DMS79 treated with DMSO at 0.1 percent for 48 hours (cell line): ENCODE data around the gene ANKRD7.
A peak's percentile ranks its signal among the peaks of the same experiment; 100 is the strongest.

Experiments
- DNase-seq: peaks from one replicate; lab custom pipeline; 2025; lab: John Stamatoyannopoulos, UW

Gene ANKRD7, protein sequence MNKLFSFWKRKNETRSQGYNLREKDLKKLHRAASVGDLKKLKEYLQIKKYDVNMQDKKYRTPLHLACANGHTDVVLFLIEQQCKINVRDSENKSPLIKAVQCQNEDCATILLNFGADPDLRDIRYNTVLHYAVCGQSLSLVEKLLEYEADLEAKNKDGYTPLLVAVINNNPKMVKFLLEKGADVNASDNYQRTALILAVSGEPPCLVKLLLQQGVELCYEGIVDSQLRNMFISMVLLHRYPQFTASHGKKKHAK

DNA sequence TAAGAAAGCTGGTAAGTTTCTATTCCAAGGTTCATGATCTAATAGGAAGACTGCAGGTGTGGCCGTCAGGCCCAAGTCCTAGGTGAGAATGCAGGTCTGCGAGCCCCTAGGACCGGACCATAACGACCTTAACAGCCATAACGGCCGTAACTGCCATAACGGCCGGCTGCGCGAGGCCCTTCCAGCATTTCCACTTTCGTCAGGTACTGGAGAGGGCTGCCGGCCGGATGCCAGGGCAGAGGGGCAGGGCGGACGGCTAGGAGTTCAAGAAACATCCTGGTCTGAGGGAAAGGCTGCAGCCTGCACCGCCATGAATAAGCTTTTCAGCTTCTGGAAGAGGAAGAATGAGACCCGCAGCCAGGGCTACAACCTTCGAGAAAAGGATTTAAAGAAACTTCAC lies at the start of gene ANKRD7:
TSS of gene ANKRD7 (plus strand) at position 184 of the 400 bp plus-strand sequence. CDS start at position 311, 127 bp downstream.
- DNase-seq: no peak

DNA sequence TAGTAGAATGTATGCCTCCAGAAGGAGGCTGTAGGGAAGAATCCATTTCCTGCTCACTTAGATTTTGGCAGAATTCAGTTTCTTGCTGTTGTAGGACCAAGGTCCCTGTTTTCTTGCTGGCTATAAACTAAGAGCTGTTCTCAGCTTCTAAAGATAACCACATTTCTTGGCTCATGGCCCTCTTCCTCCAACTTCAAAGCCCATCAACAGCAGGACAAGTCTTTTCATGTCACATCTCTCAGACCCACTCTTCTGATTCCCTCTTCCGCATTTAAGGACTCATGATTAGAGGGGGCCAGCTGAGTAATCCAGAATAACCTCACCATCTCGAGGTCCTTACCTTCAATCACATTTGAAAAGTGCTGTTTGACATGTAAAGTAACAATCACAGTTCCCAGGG lies 48.8 kb upstream of the ANKRD7 start:
- peak; percentile 91 for DNase-seq

DNA sequence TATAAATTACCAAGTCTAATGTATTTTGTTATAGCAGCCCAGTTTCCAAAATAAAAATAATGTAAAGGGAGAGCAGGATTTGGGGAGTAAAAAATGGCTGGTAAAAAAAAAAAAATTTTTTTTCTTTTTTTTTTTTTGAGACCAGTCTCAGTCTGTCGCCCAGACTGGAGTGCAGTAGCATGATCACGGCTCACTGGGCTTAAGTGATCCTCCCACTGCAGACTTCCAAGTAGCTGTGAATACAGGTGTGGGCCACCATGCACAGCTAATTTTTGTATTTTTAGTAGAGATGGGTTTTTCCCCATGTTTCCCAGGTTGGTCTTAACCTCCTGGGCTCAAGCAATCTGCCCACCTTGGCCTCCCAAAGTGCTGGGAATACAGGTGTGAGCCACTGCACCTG lies 45.3 kb upstream of the ANKRD7 start:
- no peak for DNase-seq

DNA sequence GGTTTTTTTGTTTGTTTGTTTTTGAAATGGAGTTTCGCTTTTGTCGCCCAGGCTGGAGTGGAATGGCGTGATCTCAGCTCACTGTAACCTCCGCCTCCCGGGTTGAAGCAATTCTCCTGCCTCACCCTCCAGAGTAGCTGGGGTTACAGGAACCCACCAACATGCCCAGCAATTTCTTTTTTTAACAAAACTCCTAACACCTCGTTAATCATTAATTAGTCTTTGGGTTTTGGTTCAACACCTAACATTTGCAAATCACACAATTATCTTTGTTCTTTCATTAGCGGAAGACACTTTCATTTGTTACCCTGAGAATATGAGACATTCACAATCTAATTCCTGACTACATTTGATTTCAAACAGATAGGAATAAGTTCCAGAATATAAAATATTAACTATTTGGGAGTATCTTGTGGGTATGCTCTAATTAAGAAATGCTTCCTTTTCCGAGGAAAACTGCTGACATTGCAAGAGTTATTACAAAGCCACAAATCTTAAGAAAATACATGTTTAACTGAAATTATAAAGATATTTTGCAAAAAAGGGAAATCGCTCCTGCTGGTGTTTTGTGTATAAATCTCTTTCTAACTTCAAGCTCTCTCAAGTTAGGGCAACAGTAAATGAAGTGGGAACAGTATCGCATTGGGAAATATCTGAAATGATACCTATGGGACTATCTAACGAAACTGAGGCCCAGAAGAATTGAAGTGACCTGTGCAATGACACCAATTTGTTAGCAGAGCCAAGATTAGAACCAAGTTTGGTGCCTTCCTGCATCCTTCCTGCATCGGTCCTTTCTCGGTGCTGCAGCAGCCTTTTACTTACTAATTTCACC lies 41.7 kb upstream of the ANKRD7 start:
- DNase-seq: peak; percentile 59

DNA sequence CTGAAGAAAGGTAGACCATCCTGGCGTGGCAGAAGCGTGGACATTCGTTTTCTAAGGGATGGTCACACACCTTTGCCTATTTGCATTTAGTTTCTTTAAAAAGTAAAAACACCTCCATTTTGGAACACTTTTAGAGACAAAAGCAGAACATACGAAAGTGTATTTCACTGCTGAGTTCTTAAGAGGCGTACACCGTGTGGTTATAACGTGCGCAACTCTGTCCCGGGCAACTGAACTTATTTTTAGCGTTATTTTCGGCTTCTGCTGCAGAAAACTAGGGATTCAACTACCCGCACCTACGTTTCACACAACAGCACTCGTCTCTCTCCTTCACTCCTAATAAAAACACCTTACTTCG lies 41.1 kb upstream of the ANKRD7 start:
- no peak for DNase-seq

DNA sequence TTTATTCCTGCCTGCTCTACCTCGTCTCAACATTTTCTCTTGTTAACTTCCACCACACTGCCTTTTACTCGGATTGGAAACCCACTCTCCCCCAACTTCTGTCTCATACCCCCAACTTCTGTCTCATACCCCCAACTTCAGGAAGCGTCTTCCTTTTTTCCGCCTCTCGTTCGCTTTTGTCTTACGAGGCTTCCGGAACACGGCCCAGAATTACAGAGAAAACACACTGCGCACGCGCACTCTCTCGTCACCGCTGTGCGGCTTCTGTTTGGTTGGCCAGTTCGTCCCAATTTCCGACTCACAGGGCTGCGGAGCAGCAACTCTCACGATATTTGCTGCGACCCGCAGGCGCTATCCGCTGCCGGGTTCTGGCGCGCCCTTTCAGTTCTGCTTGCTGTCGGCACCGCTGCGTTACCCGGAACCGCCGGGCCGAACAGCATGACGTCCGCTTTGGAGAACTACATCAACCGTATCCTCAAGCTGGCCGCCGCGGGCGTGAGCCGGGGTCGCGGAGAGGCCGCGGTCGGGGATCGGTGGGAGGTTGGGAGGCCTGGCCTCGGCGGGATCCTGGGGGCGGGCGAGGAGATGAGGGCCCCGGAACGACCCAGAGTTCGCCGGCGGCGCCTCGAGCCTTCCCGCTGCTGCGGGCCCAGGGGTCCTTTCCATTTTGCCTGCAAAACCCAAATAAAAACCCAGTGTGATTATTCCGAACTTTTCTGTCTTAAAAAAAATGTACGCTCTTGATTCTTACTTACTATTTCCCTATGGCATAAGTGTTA lies 40.5 kb upstream of the ANKRD7 start, which contains the start of gene LSM8:
TSS of gene LSM8 (plus strand) at position 379 of the 779 bp plus-strand sequence. CDS start at position 439, 60 bp downstream.
- peak; percentile 100 for DNase-seq

DNA sequence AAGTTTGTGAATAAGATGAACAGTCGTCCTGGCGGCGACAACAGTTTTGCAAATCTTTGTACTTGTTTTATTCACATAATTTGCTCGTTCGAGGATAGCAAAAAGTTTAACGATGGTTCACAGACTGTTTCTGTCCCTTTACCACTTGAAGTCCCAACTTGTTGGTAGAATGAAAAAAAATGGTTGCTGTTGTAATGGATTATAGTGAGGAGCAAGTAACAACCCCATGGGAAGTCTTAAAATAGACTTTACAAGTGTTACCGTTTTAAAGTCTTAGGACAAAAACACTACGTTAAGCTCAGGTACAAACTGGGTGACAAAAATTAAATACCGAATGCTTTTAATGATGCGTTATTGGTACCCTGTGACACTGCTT lies 40.0 kb upstream of the ANKRD7 start:
- DNase-seq: peak; percentile 69

DNA sequence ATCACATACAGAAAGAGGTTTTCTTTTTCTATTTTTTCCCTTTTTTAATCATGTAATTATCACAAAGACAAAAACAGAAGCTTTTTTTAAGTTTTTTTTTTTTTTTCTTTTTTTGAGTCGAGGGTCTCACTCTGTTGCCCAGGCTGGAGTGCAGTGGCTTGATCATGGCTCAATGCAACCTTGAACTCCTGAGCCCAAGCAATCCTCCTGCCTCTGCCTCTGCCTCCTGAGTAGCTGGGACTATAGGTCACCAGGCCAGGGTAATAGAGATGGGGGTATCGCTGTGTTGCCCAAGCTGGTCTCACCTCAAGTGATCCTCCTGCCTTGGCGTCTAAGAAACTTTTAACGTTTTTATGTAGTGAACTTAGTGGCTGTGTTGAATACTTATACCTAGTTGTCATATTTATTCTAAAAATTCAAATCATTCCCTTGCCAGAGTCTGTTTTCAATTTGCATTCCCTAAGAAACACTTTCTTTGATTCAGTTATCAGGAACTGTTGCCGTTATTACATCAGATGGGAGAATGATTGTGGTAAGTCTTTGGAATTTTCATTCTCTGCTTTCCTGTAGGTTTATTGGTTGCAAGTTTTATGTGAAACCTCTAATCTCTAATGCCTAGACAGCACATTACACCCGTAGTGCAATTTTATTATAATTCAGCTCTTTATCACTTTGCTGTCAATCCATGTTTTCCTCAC lies 39.2 kb upstream of the ANKRD7 start:
- DNase-seq: no peak

DNA sequence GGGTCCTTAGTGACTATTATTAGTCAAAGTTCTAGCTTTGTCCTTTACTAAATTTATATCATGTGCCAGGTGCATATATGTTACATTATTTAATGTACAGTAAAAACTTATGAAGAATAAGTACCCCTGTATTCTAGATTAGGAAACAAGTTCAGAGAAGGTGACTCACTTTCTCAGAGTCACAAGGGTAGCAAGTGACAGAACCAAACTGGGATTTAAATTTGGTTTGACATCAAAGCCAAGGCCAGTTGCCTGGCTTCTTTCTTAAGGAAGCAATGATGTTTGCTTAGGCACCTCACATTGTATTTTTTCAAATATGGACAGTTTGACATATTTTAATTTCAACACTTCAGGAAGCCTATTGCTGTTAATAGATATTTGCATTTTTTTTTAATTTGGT lies 38.0 kb upstream of the ANKRD7 start:
- DNase-seq: no peak

DNA sequence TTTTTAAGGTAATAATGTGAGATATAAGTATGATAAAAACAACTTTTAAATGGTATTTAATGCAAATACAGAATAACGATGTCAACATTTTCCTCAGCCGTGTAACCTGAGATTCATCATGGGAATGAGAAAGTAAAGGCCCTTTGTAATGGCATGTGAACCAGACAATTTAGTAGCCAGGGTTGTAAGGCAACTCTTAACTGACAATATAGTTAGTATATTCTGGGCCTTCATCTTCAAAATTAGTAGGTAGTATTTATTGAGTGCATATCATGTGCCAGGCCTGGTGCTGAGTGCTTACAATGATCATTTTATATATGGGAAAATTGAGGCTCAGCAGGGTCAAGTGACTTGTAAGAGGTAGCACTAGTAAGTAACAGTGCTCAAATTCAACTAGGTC lies 29.9 kb upstream of the ANKRD7 start:
- DNase-seq: no peak

DNA sequence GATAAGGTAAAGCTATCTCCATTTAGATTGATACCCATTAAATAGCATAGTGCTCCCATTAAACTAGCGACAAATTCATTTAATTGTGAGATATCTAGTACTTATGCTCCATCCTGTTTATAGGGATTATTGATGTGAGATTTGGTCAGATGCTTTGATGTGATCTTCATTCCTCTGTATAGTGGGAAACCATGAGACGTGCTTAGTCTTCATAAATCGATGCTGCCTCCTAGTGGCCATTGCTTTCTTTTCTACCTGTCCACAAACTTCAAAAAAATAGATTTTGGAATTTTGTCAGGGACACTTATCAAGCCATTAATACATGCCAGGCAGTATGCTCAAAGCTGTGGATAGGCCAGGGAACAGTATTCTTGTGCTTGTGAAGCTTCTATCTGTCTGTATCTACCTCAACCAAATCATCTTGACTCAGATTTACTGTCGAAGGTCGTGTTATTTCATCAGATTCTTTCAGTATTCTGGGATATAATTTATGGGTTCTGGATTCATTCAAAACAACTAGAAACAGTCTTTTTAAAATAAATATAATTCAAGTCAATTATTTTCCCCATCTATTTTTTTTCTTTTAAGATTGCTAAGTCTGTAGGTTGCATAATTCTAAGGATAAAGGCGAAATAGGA lies 28.5 kb upstream of the ANKRD7 start:
- peak; percentile 78 for DNase-seq

DNA sequence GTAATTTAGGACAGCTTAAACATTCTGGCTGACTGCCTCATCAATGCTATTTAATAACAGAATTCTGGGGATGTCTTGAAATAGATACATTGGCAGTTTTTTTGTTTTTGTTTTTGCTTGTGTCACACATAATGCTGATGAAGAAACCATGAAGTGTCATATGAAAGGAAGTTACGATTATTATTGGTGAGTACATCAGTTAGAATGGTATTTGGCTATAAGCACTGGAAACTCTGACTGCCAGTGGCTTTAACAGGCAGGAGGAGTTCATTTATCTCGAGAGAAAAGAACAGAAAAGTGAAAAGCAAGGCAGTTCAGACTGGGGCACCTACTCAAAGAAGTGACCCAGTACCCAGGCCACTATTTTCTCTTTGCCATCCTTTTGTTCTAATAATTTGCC lies 22.4 kb upstream of the ANKRD7 start:
- no peak for DNase-seq

DNA sequence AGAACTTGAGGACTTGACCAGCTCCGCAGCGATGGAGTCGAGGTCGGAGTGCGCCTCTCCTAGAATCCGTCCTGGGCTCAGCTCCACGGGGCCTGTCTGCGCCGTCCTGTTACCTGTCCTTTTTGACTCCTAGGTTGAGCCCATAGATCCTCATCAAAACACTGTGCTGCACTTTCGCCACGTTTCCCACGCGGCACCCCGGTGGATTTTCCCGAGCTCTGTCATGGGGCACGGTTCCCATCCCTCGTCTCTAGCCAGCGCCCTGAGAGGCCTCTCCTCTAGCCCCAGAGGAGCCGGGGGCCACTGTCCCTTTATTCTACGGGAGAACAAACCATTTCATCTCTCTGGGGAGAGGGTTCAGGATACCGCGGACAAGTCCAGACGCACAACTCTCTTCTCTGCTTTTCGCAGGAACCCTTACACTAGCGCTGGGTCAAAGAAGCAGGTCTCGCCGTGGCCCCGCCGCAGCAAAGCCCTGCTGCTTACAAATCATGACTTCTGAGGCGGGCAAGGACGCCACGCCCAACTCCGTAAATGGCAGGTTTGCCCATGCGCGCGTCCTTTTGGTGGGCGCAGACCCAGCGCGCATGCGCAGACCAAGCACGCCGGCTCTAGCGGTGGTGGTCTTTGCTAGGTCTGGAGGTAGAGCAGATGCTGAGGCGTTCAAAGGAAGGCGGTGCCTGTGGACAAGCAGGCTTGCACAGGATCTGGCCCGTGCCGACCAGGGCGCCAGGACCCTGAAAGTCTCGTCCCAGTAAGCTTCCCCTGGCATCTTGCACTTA lies 10.3 kb upstream of the ANKRD7 start:
- peak; percentile 97 for DNase-seq

DNA sequence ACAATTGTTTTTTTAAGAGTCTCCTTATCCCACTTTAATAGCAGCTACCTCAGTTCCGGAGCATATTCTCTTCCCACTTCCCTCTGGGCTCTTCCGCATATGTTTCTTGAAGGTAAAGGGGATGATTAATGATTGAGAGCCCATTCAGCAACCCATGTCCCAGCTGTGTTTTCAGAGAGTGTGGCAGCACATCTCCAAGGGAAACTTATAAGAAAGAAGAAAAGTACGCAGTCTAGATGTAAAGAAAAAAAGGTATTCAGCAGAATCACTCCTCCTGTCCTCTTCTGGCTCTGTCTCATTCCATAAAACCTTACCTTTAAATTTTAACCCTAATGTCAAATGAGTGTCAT lies 9.7 kb upstream of the ANKRD7 start:
- DNase-seq: no peak

DNA sequence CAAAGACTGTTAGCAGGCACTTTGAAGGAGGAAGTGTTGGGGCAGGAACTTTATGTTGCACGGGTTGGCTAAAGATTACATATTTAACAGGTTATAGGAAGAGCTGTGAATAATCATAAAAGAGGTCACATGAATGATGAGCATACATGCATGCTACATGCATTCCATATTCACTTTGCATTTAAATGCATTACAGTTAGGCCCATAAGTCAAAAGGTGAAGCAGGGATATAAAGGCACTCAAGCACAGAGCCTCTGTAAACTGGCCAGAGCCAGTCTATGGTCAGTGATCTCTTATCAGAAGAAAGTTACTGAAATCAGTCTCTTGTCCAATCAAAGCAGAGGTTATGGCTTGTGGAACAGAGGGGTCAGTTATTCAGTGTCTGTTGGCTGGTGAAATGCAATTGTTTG lies 7.3 kb upstream of the ANKRD7 start:
- no peak for DNase-seq

DNA sequence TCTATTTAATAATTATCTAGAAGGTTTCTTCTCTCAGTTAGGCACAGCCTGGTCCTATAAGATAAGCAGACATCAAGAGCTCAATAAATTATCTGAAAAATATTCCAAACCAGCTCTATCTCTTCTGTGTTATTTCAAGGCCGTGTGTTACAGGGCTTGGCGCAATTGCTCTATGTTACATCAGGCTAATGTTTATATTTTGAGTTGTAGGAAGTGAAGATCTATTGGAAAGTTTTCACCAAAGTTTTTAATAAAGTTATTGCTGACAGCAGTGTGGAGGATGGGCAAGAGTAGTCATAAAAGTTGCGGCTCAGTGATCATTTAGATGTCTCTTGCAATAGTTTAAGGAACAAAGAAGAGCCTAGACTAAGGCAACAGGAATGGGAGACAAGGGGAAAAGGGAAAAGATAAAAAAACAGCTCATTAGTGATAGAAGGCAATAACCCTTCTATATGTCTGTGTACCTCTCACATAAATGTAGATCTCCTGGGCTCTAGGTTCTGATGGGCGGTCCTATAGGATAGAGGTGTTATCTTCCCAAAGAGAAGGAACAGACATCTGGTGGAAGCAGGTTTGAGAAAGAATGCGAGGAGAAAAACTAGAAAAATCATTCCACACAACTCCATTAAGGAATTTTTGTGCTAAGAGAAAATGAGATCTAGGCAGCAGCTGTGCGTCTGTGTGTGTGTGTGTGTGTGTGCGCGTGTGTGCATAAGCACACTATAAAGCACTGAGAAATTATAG lies 5.9 kb upstream of the ANKRD7 start:
- DNase-seq: no peak

DNA sequence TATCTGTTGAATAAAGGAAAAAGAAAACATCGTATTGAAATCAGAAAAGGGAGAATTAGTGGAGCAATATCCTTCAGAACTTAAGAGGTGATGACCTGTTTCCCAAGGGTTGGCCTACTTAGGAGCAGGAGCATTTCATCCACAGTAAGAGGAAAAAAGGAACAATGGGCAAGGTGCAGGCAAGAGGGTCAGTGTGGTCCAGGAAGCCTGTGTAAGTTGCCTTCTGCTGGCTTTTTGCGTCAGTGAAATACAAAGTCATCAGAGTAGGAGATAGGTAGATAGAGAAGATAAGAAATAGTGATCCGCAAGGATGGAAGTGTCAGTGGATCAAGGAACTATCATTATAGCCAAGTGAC lies 5.4 kb upstream of the ANKRD7 start:
- no peak for DNase-seq

DNA sequence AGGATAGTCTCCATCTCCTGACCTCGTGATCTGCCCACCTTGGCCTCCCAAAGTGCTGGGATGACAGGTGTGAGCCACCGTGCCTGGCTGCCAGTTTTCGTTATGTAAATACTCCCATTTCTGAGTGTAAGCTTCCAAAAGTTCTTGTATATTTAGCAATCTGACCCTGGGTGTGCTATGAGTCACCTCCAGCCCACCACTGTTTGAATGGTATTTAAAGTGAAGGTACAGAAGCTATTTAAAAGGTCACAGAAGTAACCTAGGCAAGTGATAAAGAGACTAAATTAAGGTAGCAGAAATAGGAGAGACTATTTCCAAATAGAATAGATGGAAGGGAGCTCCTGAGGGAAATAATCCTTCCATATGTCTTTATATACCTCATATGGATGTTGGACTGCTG lies 3.9 kb upstream of the ANKRD7 start:
- DNase-seq: no peak

DNA sequence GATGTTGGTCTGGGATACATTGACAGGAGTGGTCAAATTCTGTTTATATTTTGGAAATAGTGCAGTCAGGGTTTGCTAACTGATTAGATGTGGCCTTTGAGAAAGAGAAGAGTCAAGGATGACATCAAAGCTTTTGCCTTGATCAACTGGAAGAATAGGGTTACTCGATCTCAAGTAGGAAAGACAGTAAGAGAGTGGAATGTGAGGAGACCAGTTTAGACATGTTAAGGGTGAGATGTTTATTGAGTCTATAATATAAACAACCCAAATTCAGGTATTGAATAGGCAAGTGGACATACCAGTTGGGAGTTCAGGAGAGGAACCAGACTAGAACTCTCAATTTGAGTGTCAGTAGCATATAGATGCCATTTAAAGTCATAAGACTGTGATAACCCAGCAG lies 1.9 kb upstream of the ANKRD7 start:
- no peak for DNase-seq

DNA sequence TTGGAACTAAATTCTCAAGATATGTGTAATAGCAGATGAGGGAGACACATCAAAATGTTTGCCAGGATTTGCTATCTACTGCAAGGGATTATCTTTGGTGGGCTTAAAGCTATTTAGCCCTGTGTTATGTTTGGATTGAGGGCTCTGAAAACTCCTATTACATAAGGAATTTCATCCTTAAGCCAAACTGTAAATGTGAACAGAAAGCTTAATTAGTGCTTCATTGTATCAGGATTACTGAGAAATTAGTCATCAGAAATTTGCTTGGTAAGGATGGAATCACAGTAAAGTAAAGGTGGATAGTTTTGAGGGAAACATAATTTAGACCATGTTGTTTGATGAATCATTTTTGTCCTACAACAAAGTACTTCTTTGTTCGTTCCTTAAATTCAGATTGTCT lies 8.3 kb downstream of the ANKRD7 start:
- DNase-seq: no peak
